Measurements from ENCODE around the gene EIF4E2. TPM values are rescaled to one million over a fixed set of nuclear protein-coding genes. Genes with fewer than 3 reads are reported as not detected.

EIF4E2 gene
- total and polyA plus RNA-seq, 2 of the 13 experiments (the other 11 are each of a cell fraction or from before 2014, with no cell fraction given) = 25.0 to 101 TPM

GRCh38 chr2:232501794-232502390 is 48.6 kb upstream of the EIF4E2 start:
- DNase-seq (ENCODE audit: low spot score) (no peak), ATAC-seq (no peak), FAIRE-seq (no peak)
- Histone ChIP-seq H3K4me3 (replicated peaks in 1 of 3; ENCODE audit: insufficient read depth in 1 of 3, low read depth in 2 of 3, low read length in 3 of 3) (no peak overlapping the region), H3K36me3 (replicated peaks in 1 of 2; ENCODE audit: control insufficient read depth in 1 of 2, insufficient read depth in 2 of 2, low read length in 2 of 2) (no peaks in the 10 kb centered on the region), H3K27me3 (ENCODE audit: control insufficient read depth in 1 of 2, insufficient read depth in 2 of 2, low read length in 2 of 2) (peaks cover 18 to 91% of the 10 kb centered on the region in 2 experiments), H3K4me2 (ENCODE audit: low read depth, low read length) (no peak overlapping the region), H3K9ac (ENCODE audit: insufficient read depth, low read depth, low read length) (no peak overlapping the region), H3K4me1 (ENCODE audit: insufficient read depth, low read length) (peaks cover 11% of the 10 kb centered on the region), H3K9me3 (ENCODE audit: low read length) (no peaks in the 10 kb centered on the region), H3K79me2 (ENCODE audit: insufficient read depth, low read length) (no peaks in the 10 kb centered on the region), H2AFZ (ENCODE audit: low read length) (no peak overlapping the region), H3K27ac (ENCODE audit: extremely low read length, insufficient read depth, low read length) (no peak overlapping the region), H4K20me1 (ENCODE audit: insufficient read depth, low read length) (no peaks in the 10 kb centered on the region)
- TF ChIP-seq PHF8 (CRISPR knock-in tag; IDR thresholded peaks at IDR 0.05) (no peak), ZNF30 (CRISPR knock-in tag; IDR thresholded peaks at IDR 0.05) (no peak), ZNF10 (CRISPR knock-in tag; IDR thresholded peaks at IDR 0.05; ENCODE audit: borderline replicate concordance, low read depth) (no peak), LBX2 (CRISPR knock-in tag; IDR thresholded peaks at IDR 0.05; ENCODE audit: borderline replicate concordance) (no peak), ZNF282 (IDR thresholded peaks at IDR 0.05; ENCODE audit: partially characterized antibody) (no peak), TGIF2 (CRISPR knock-in tag; IDR thresholded peaks at IDR 0.05) (no peak), ZNF629 (CRISPR knock-in tag; conservative IDR thresholded peaks at IDR 0.05) (no peak), ZNF773 (CRISPR knock-in tag; IDR thresholded peaks at IDR 0.05; ENCODE audit: borderline replicate concordance) (no peak), CHD2 (IDR thresholded peaks at IDR 0.05; ENCODE audit: low read depth, low read length) (no peak)
- BruUV-seq (replicated peaks) = no TSS peak
- intact Hi-C loops (cut with micrococcal nuclease; ENCODE audit: unreplicated experiment) = no loop called here
- in situ Hi-C loops (cut with HindIII; ENCODE audit: extremely low pct_ligation_motif_present, low pct_unique_long_range_greater_than_20kb) = no loop called here
- POLR2A ChIA-PET = interaction anchor here (1.0 kb wide), 1 partner anchor 48 kb away, joined by 3 read pairs; the partner anchor contains the start of genes EIF4E2 and TIGD1
- 42% methylated on average over 9 of the region's 10 CpGs for WGBS (ENCODE audit: low lambda C conversion rate)
- CTCF ChIA-PET (ENCODE audit: low intra/inter-chr PET ratio, low total read pairs) = no interaction called here

GRCh38 chr2:232502511-232502910 is 48.0 kb upstream of the EIF4E2 start:
- Histone ChIP-seq H3K27ac (ENCODE audit: extremely low read length, insufficient read depth, low read length) (no peak overlapping the region), H3K4me1 (ENCODE audit: insufficient read depth, low read length) (peaks cover 11% of the 10 kb centered on the region), H3K9ac (ENCODE audit: insufficient read depth, low read depth, low read length) (no peak overlapping the region), H3K27me3 (ENCODE audit: control insufficient read depth in 1 of 2, insufficient read depth in 2 of 2, low read length in 2 of 2) (peaks cover 18 to 92% of the 10 kb centered on the region in 2 experiments), H3K4me3 (replicated peaks in 1 of 3; ENCODE audit: insufficient read depth in 1 of 3, low read depth in 2 of 3, low read length in 3 of 3) (peak overlapping the region in 1 of 3 experiments; percentile 8; a peak in 1 of 6 replicates), H3K4me2 (ENCODE audit: low read depth, low read length) (no peak overlapping the region), H3K9me3 (ENCODE audit: low read length) (no peaks in the 10 kb centered on the region), H2AFZ (ENCODE audit: low read length) (no peak overlapping the region), H3K36me3 (replicated peaks in 1 of 2; ENCODE audit: control insufficient read depth in 1 of 2, insufficient read depth in 2 of 2, low read length in 2 of 2) (no peaks in the 10 kb centered on the region), H4K20me1 (ENCODE audit: insufficient read depth, low read length) (no peaks in the 10 kb centered on the region), H3K79me2 (ENCODE audit: insufficient read depth, low read length) (no peaks in the 10 kb centered on the region)
- no TSS peak for BruUV-seq (replicated peaks)
- no peak for FAIRE-seq
- no peak for DNase-seq (ENCODE audit: low spot score)
- 69% methylated on average over 20 of the region's 21 CpGs for whole genome bisulfite sequencing (ENCODE audit: low lambda C conversion rate)
- in situ Hi-C loops (cut with HindIII; ENCODE audit: extremely low pct_ligation_motif_present, low pct_unique_long_range_greater_than_20kb) = no loop called here
- intact Hi-C loops (cut with micrococcal nuclease; ENCODE audit: unreplicated experiment) = no loop called here
- POLR2A ChIA-PET = no interaction called here
- CTCF ChIA-PET (ENCODE audit: low intra/inter-chr PET ratio, low total read pairs) = no interaction called here
- ATAC-seq = no peak
- TF ChIP-seq SP140L (CRISPR knock-in tag; IDR thresholded peaks at IDR 0.05; ENCODE audit: borderline replicate concordance) = no peak
- no peak for TF ChIP-seq SMAD3 (CRISPR knock-in tag; IDR thresholded peaks at IDR 0.05)
- peak; percentile 57; the same call in 1 of the 2 replicates for TF ChIP-seq ZBTB7A (CRISPR knock-in tag; IDR thresholded peaks at IDR 0.05)
- TF ChIP-seq XBP1 (CRISPR knock-in tag; IDR thresholded peaks at IDR 0.05) = no peak
- no peak for TF ChIP-seq MYPOP (CRISPR knock-in tag; IDR thresholded peaks at IDR 0.05)
- TF ChIP-seq ZNF703 (CRISPR knock-in tag; IDR thresholded peaks at IDR 0.05; ENCODE audit: borderline replicate concordance) = no peak

Measured in HepG2 (cell line).